CD14-positive monocyte (primary cell): Measurements from ENCODE around the gene SPINT1. TPM values are rescaled to one million over a fixed set of nuclear protein-coding genes. Genes with fewer than 3 reads are reported as not detected.

Experiments
- DNase-seq, 3 donors: peaks; one replicate each; pipeline ENCODE4 v3.0.0-alpha.2; 2011 to 2022
- H2AFZ ChIP-seq: 2 replicates; pipeline ENCODE4 v1.6.0; 2012; ENCODE audit warnings: mild to moderate bottlenecking, low read depth, low read length, inconsistent platforms; ENCODE audit not compliant: insufficient read depth, poor library complexity, severe bottlenecking
- H3K27ac ChIP-seq, 2 donors: 1 replicate in 1 of 2; 2 replicates in 1 of 2; pipeline ENCODE4 v1.5.1; 2012 to 2013; ENCODE audit warnings: low read length in 2 of 2, control low read depth in 1 of 2, inconsistent platforms in 1 of 2, low read depth in 1 of 2, mild to moderate bottlenecking in 1 of 2
- H3K27me3 ChIP-seq, 2 donors: one replicate each; pipeline versions ENCODE4 v1.6.0 to v1.6.1; 2011 to 2013; ENCODE audit warnings: low read length in 2 of 2; ENCODE audit not compliant: control insufficient read depth in 2 of 2, insufficient read depth in 2 of 2
- H3K36me3 ChIP-seq, 2 donors: replicated peaks in 1 of 2; 1 replicate in 1 of 2; 2 replicates in 1 of 2; pipeline versions ENCODE4 v1.5.1 to v1.6.1; 2012 to 2013; ENCODE audit warnings: low read length in 2 of 2, control low read depth in 1 of 2, inconsistent platforms in 1 of 2, mild to moderate bottlenecking in 1 of 2; ENCODE audit not compliant: insufficient read depth in 2 of 2, control insufficient read depth in 1 of 2
- H3K4me1 ChIP-seq, 2 donors: 1 replicate in 1 of 2; 2 replicates in 1 of 2; pipeline versions ENCODE4 v1.5.1 to v1.6.1; 2012 to 2013; ENCODE audit warnings: low read length in 2 of 2, control low read depth in 1 of 2, inconsistent platforms in 1 of 2, mild to moderate bottlenecking in 1 of 2, moderate library complexity in 1 of 2; ENCODE audit not compliant: insufficient read depth in 2 of 2, control insufficient read depth in 1 of 2
- H3K4me2 ChIP-seq: replicated peaks from 2 replicates; pipeline ENCODE3; 2012; ENCODE audit warnings: low read length, moderate library complexity, mild to moderate bottlenecking; ENCODE audit not compliant: poor library complexity, severe bottlenecking; ENCODE audit errors: extremely low read depth
- H3K4me3 ChIP-seq, 3 experiments: fragments of 200-600 bp in 1 of 3; sonication (generic) in 1 of 3; replicated peaks in 1 of 3; 1 replicate in 2 of 3; 2 replicates in 1 of 3; pipeline ENCODE4 v1.5.1; 2011 to 2013; ENCODE audit warnings: low read length in 3 of 3, mild to moderate bottlenecking in 3 of 3, control low read depth in 2 of 3, low read depth in 2 of 3, inconsistent platforms in 1 of 3, moderate library complexity in 1 of 3
- H3K79me2 ChIP-seq: 2 replicates; pipeline ENCODE4 v1.6.0; 2012; ENCODE audit warnings: mild to moderate bottlenecking, control low read depth, inconsistent platforms, low read length, moderate library complexity; ENCODE audit not compliant: insufficient read depth
- H3K9ac ChIP-seq: 2 replicates; pipeline ENCODE4 v1.6.0; 2017; ENCODE audit warnings: low read length, mild to moderate bottlenecking; ENCODE audit not compliant: insufficient read depth, poor library complexity, severe bottlenecking
- H3K9me3 ChIP-seq, 2 donors: replicated peaks in 1 of 2; 1 replicate in 1 of 2; 2 replicates in 1 of 2; pipeline versions ENCODE4 v1.5.1 to v1.6.1; 2012 to 2013; ENCODE audit warnings: low read length in 2 of 2, control low read depth in 1 of 2; ENCODE audit not compliant: control insufficient read depth in 1 of 2, insufficient read depth in 1 of 2
- H4K20me1 ChIP-seq: 2 replicates; pipeline ENCODE4 v1.6.0; 2012; ENCODE audit warnings: mild to moderate bottlenecking, low read length, control low read depth, moderate library complexity; ENCODE audit not compliant: insufficient read depth
- H3K27ac Mint-ChIP-seq, 7 donors: one replicate each; pipeline ENCODE4 v1.8.0; 2020; ENCODE audit warnings: mild to moderate bottlenecking in 7 of 7, mixed read lengths in 7 of 7, moderate library complexity in 6 of 7, inconsistent platforms in 2 of 7
- H3K27me3 Mint-ChIP-seq, 3 donors: one replicate each; pipeline ENCODE4 v1.8.0; 2021 to 2022; ENCODE audit warnings: low read depth in 3 of 3, mild to moderate bottlenecking in 3 of 3, mixed read lengths in 3 of 3, moderate library complexity in 3 of 3, inconsistent platforms in 1 of 3
- H3K36me3 Mint-ChIP-seq, 2 donors: one replicate each; pipeline ENCODE4 v1.8.0; 2020; ENCODE audit warnings: mixed read lengths in 2 of 2, inconsistent platforms in 1 of 2, mild to moderate bottlenecking in 1 of 2
- H3K4me1 Mint-ChIP-seq: one replicate; pipeline ENCODE4 v1.8.0; 2020; ENCODE audit warnings: mild to moderate bottlenecking, mixed read lengths
- H3K4me3 Mint-ChIP-seq, 2 donors: one replicate each; pipeline ENCODE4 v1.8.0; 2020; ENCODE audit warnings: mild to moderate bottlenecking in 2 of 2, mixed read lengths in 2 of 2, moderate library complexity in 1 of 2
- H3K9me3 Mint-ChIP-seq, 7 donors: one replicate each; pipeline ENCODE4 v1.8.0; 2020 to 2022; ENCODE audit warnings: mixed read lengths in 7 of 7, mild to moderate bottlenecking in 6 of 7, moderate library complexity in 6 of 7, inconsistent platforms in 2 of 7
- CTCF ChIP-seq: fragments of 200-600 bp; IDR thresholded peaks from one replicate; pipeline ENCODE4 v1.8.0; 2022; ENCODE audit warnings: antibody characterized with exemption, mild to moderate bottlenecking
- WGBS: methylation state at CpG from one replicate; pipeline ENCODE4 v1.1.5; 2013; ENCODE audit warnings: missing lambda C conversion rate; ENCODE audit not compliant: insufficient coverage; 5-methylcytosine and 5-hydroxymethylcytosine counted together
- intact Hi-C, 2 donors: fragments of 100-400 bp; cut with micrococcal nuclease; formaldehyde crosslinking; loops; one replicate each; pipeline versions ENCODE4 v1.15.0 to v1.15.1; 2023
- polyA plus RNA-seq, 3 donors: library from polyadenylated mRNA; depleted of rRNA in 1 of 3; unstranded in 2 of 3; stranded (reverse) in 1 of 3; fragments of 300-500 nt in 2 of 3; fragments of >200 nt in 1 of 3; fragmentation: Illumina TruSeq in 2 of 3; gene quantifications; 1 replicate in 2 of 3; 2 replicates in 1 of 3; pipeline ENCODE4 v1.2.3, GENCODE V29; 2012 to 2021

Gene SPINT1
- polyA plus RNA-seq, 3 donors, result 17.1 to 46.5 (median 21.5) TPM

- no peaks in the 10 kb centered on the region for H3K27me3 ChIP-seq
- H3K27ac ChIP-seq, result no peak overlapping the region
- peaks cover 4% of the 10 kb centered on the region for H4K20me1 ChIP-seq
- peaks cover 24 to 52% of the 10 kb centered on the region in 2 donors for H3K36me3 Mint-ChIP-seq
- H3K4me2 ChIP-seq, result no peak overlapping the region
- peaks cover 0 to 2% (median 1%) of the 10 kb centered on the region in 3 donors for H3K27me3 Mint-ChIP-seq
- peaks cover 18% of the 10 kb centered on the region for H3K4me1 Mint-ChIP-seq
- no CpG with 5 or more reads among the region's 2 CpGs for WGBS
- DNase-seq, result no peak
- H3K27ac Mint-ChIP-seq, result no peak overlapping the region
- H3K79me2 ChIP-seq, result peaks cover 71% of the 10 kb centered on the region
- peaks cover 3 to 31% of the 10 kb centered on the region in 2 donors for H3K36me3 ChIP-seq
- no peak overlapping the region for H3K4me3 Mint-ChIP-seq
- no peak for TF ChIP-seq CTCF
- peaks cover 10 to 13% of the 10 kb centered on the region in 2 donors for H3K4me1 ChIP-seq
- no peaks in the 10 kb centered on the region for H3K9me3 ChIP-seq
- no peak overlapping the region for H3K4me3 ChIP-seq
- no peak overlapping the region for H3K9ac ChIP-seq
- no peak overlapping the region for H2AFZ ChIP-seq
- H3K9me3 Mint-ChIP-seq, result peaks cover 0 to 2% (median 0%) of the 10 kb centered on the region in 7 donors
- intact Hi-C loops, result loop anchor here in 1 of 2 donors (10.0 kb wide), 2 partner anchors 48 to 92 kb away; partner anchors contain the start of genes RMDN3 and VPS18
These were observed 40.8 kb upstream of the SPINT1 start for GRCh38 chr15:40803076-40803475.

- H3K27ac Mint-ChIP-seq, result no peak overlapping the region
- H3K27me3 Mint-ChIP-seq, result peaks cover 0 to 3% (median 1%) of the 10 kb centered on the region in 3 donors
- peaks cover 14 to 20% of the 10 kb centered on the region in 2 donors for H3K4me1 ChIP-seq
- no peaks in the 10 kb centered on the region for H3K9me3 ChIP-seq
- peaks cover 4% of the 10 kb centered on the region for H4K20me1 ChIP-seq
- H3K4me1 Mint-ChIP-seq, result peaks cover 24% of the 10 kb centered on the region
- H3K9me3 Mint-ChIP-seq, result peaks cover 0 to 2% (median 0%) of the 10 kb centered on the region in 7 donors
- no peak overlapping the region for H2AFZ ChIP-seq
- H3K27ac ChIP-seq, result no peak overlapping the region
- no peak overlapping the region for H3K4me2 ChIP-seq
- H3K4me3 Mint-ChIP-seq, result no peak overlapping the region
- no peak overlapping the region for H3K4me3 ChIP-seq
- H3K27me3 ChIP-seq, result no peaks in the 10 kb centered on the region
- intact Hi-C loops, result loop anchor here in 1 of 2 donors (10.0 kb wide), 2 partner anchors 49 to 91 kb away; partner anchors contain the start of genes RMDN3 and VPS18
- 100% methylated on average over 1 of the region's 1 CpG for WGBS
- H3K9ac ChIP-seq, result no peak overlapping the region
- TF ChIP-seq CTCF, result no peak
- H3K79me2 ChIP-seq, result peaks cover 71% of the 10 kb centered on the region
- H3K36me3 Mint-ChIP-seq, result peaks cover 18 to 46% of the 10 kb centered on the region in 2 donors
- H3K36me3 ChIP-seq, result peaks cover 3 to 25% of the 10 kb centered on the region in 2 donors
- DNase-seq, result no peak
These were observed 40.2 kb upstream of the SPINT1 start for GRCh38 chr15:40803688-40804087.
